ENCODE measurements around the gene CRYGB. TPM values are rescaled to one million over a fixed set of nuclear protein-coding genes. Genes with fewer than 3 reads are reported as not detected.

The CRYGB gene
- total and polyA plus RNA-seq, 2 of the 13 experiments (the other 11 are each of a cell fraction or from before 2014, with no cell fraction given) = not detected

- TF ChIP-seq ZNF318 (CRISPR knock-in tag; IDR thresholded peaks at IDR 0.05) (no peak), NFKB2 (CRISPR knock-in tag; IDR thresholded peaks at IDR 0.05; ENCODE audit: borderline replicate concordance) (no peak), ZNF550 (CRISPR knock-in tag; IDR thresholded peaks at IDR 0.05; ENCODE audit: borderline replicate concordance) (no peak), ZNF10 (CRISPR knock-in tag; IDR thresholded peaks at IDR 0.05; ENCODE audit: borderline replicate concordance, low read depth) (no peak), IRX3 (CRISPR knock-in tag; IDR thresholded peaks at IDR 0.05; ENCODE audit: borderline replicate concordance, low read depth) (no peak), SRSF1 (optimal IDR thresholded peaks at IDR 0.05; ENCODE audit: low read depth, low read length) (no peak), ZNF891 (CRISPR knock-in tag; IDR thresholded peaks at IDR 0.05) (no peak), ATF7 (IDR thresholded peaks at IDR 0.05) (no peak), ATF7 (CRISPR knock-in tag; IDR thresholded peaks at IDR 0.05) (no peak), KDM3A (CRISPR knock-in tag; IDR thresholded peaks at IDR 0.05; ENCODE audit: low read depth) (no peak), YEATS2 (CRISPR knock-in tag; IDR thresholded peaks at IDR 0.05; ENCODE audit: borderline replicate concordance) (no peak), POLR2G (IDR thresholded peaks at IDR 0.05; ENCODE audit: low read depth, low read length) (peak; percentile 57), ZNF468 (CRISPR knock-in tag; IDR thresholded peaks at IDR 0.05) (no peak), HOXA9 (CRISPR knock-in tag; IDR thresholded peaks at IDR 0.05; ENCODE audit: borderline replicate concordance) (no peak), HOMEZ (CRISPR knock-in tag; IDR thresholded peaks at IDR 0.05; ENCODE audit: low read depth) (peak; percentile 59; the same call in 1 of the 2 replicates), CHD2 (IDR thresholded peaks at IDR 0.05; ENCODE audit: low read depth, low read length) (no peak), CBX2 (IDR thresholded peaks at IDR 0.05; ENCODE audit: low read depth, low read length) (no peak), CBX2 (CRISPR knock-in tag; IDR thresholded peaks at IDR 0.05; ENCODE audit: low read depth) (no peak), POLR2A (IDR thresholded peaks at IDR 0.05; ENCODE audit: insufficient read depth in 1 of 2, low read depth in 2 of 2, low read length in 2 of 2) (no peak), BRD4 (CRISPR knock-in tag; IDR thresholded peaks at IDR 0.05) (no peak), ZFP41 (CRISPR knock-in tag; IDR thresholded peaks at IDR 0.05; ENCODE audit: borderline replicate concordance) (no peak)
These were observed 15.9 kb downstream of the CRYGB start, which contains the start of gene CRYGC (continued) for GRCh38 chr2:208129744-208130711.

Measured in HepG2 (cell line).